Spleen (tissue), 11 donors: ENCODE data around the gene KDM4D. TPM values are rescaled to one million over a fixed set of nuclear protein-coding genes. Genes with fewer than 3 reads are reported as not detected.
A peak's percentile ranks its signal among the peaks of the same experiment; 100 is the strongest.

Experiments used
- DNase-seq: peaks from one replicate; pipeline ENCODE4 v3.0.0-alpha.2; 2020
- H3K27ac ChIP-seq, 8 donors: fragments of 200-600 bp; sonication (generic) in 7 of 8; 1 replicate in 4 of 8; 2 replicates in 4 of 8; pipeline versions ENCODE4 v1.5.0 to v1.8.0; 2016 to 2021; ENCODE audit warnings: inconsistent platforms in 4 of 8, mild to moderate bottlenecking in 4 of 8, moderate library complexity in 1 of 8
- H3K27me3 ChIP-seq, 7 donors: fragments of 200-600 bp; sonication (generic) in 6 of 7; replicated peaks in 1 of 7; 1 replicate in 4 of 7; 2 replicates in 3 of 7; pipeline versions ENCODE4 v1.5.0 to v1.8.0; 2016 to 2021; ENCODE audit warnings: inconsistent platforms in 3 of 7, mild to moderate bottlenecking in 1 of 7
- H3K36me3 ChIP-seq, 6 donors: fragments of 200-600 bp; sonication (generic) in 5 of 6; 1 replicate in 4 of 6; 2 replicates in 2 of 6; pipeline versions ENCODE4 v1.5.0 to v1.8.0; 2016 to 2021; ENCODE audit warnings: inconsistent platforms in 2 of 6
- H3K4me1 ChIP-seq, 6 donors: fragments of 200-600 bp; sonication (generic) in 5 of 6; 1 replicate in 3 of 6; 2 replicates in 3 of 6; pipeline versions ENCODE4 v1.5.0 to v1.8.0; 2016 to 2021; ENCODE audit warnings: inconsistent platforms in 3 of 6
- H3K4me3 ChIP-seq, 8 donors: fragments of 200-600 bp; sonication (generic) in 7 of 8; 1 replicate in 4 of 8; 2 replicates in 4 of 8; pipeline versions ENCODE4 v1.5.0 to v1.8.0; 2016 to 2021; ENCODE audit warnings: inconsistent platforms in 4 of 8, mild to moderate bottlenecking in 4 of 8, moderate library complexity in 2 of 8
- H3K9me3 ChIP-seq, 8 donors: fragments of 200-600 bp; sonication (generic) in 7 of 8; 1 replicate in 4 of 8; 2 replicates in 4 of 8; pipeline versions ENCODE4 v1.5.0 to v1.8.0; 2016 to 2021; ENCODE audit warnings: inconsistent platforms in 4 of 8
- CTCF ChIP-seq, 11 experiments: fragments of 200-600 bp in 7 of 11; fragments of 450-650 bp in 4 of 11; sonication (generic) in 4 of 11; IDR thresholded peaks in 8 of 11; conservative IDR thresholded peaks in 3 of 11; 1 replicate in 7 of 11; 2 replicates in 4 of 11; pipeline versions ENCODE4 v1.4.0 to v1.8.0; 2016 to 2021; ENCODE audit warnings: antibody characterized with exemption in 11 of 11, inconsistent platforms in 4 of 11, mild to moderate bottlenecking in 1 of 11
- POLR2A ChIP-seq, 3 donors: fragments of 450-650 bp; IDR thresholded peaks; one replicate each; pipeline ENCODE4 v1.5.1; 2017; ENCODE audit warnings: antibody characterized with exemption in 3 of 3, mild to moderate bottlenecking in 1 of 3
- POLR2AphosphoS5 ChIP-seq, 3 donors: sonication (generic); formaldehyde crosslinking; IDR thresholded peaks; one replicate each; pipeline ENCODE4 v1.5.1; 2017; ENCODE audit warnings: antibody characterized with exemption in 3 of 3
- WGBS, 5 donors: extraction: QIAGEN DNeasy Blood & Tissue Kit in 3 of 5; methylation state at CpG; one replicate each; pipeline versions ENCODE4 v1.1.5 to v1.1.7; 2013 to 2018; 5-methylcytosine and 5-hydroxymethylcytosine counted together
- intact Hi-C: fragments of 100-400 bp; cut with DNase I; formaldehyde crosslinking; loops from one replicate; pipeline ENCODE4 v1.15.0; 2023; ENCODE audit warnings: low total_unique reads
- polyA plus RNA-seq, 3 donors: library from polyadenylated mRNA; stranded (reverse); fragments of 200-250 nt; gene quantifications; one replicate each; pipeline ENCODE4 v1.2.1, GENCODE V29; 2013
- total RNA-seq, 7 donors: library from RNA; depleted of rRNA in 3 of 7; stranded (reverse); fragments of >200 nt in 3 of 7; fragmentation: NEBNext Ultra II Directional in 4 of 7; extraction: Animal tissue kit (Norgen Biotek cat#: 25700) in 4 of 7; gene quantifications; one replicate each; pipeline versions ENCODE4 v1.1.0 to v1.2.1, GENCODE V29; 2016 to 2021
- donor health status: healthy with polysubstance abuse.
- donor health status: DM: no; HTN: no; CAD: no; lungs with moderate emphysema.
- donor health status: DM: no; HTN: no; CAD: no.
- donor health status: Bipolar disorder and iron deficiency.
- donor health status: healthy.
- donor health status: DM: no; HTN: no; CAD: no.
- donor health status: DM: yes; HTN: yes; CAD: no.

KDM4D gene
- total and polyA plus RNA-seq, 10 donors: 0.39 to 2.8 (median 1.0) TPM

- no peak for DNase-seq
- 45 to 50% (median 48%) methylated on average over 7 of the region's 7 CpGs for WGBS, 5 donors
- no peak for TF ChIP-seq CTCF (IDR thresholded peaks at IDR 0.05 in 8 of 11, conservative IDR thresholded peaks at IDR 0.05 in 3 of 11)
- Histone ChIP-seq H3K27me3 (no peaks in the 10 kb centered on the region), H3K36me3 (no peaks in the 10 kb centered on the region), H3K27ac (peak overlapping the region; percentile 31 to 81 (median 68)), H3K9me3 (no peaks in the 10 kb centered on the region), H3K4me1 (peaks cover 16 to 59% (median 40%) of the 10 kb centered on the region in 6 donors), H3K4me3 (no peak overlapping the region)
- intact Hi-C loops: no loop called here
Observed at GRCh38 chr11:94925422-94926270, 47.9 kb upstream of the KDM4D start.

- no peak overlapping the region for H3K4me3 ChIP-seq
- no peaks in the 10 kb centered on the region for H3K9me3 ChIP-seq
- DNase-seq: no peak
- TF ChIP-seq POLR2A (IDR thresholded peaks at IDR 0.05): no peak
- TF ChIP-seq POLR2AphosphoS5 (IDR thresholded peaks at IDR 0.05): no peak
- TF ChIP-seq CTCF (IDR thresholded peaks at IDR 0.05 in 8 of 11, conservative IDR thresholded peaks at IDR 0.05 in 3 of 11): no peak
- peak overlapping the region; percentile 31 to 81 (median 68) for H3K27ac ChIP-seq
- H3K27me3 ChIP-seq: no peaks in the 10 kb centered on the region
- intact Hi-C loops: no loop called here
- H3K4me1 ChIP-seq: peaks cover 16 to 59% (median 40%) of the 10 kb centered on the region in 6 donors
- no peaks in the 10 kb centered on the region for H3K36me3 ChIP-seq
Observed at GRCh38 chr11:94926271-94926625, 47.3 kb upstream of the KDM4D start.

GRCh38 chr11:94926698-94927237 is 46.7 kb upstream of the KDM4D start:
- 16 to 32% (median 23%) methylated on average over 6 of the region's 6 CpGs for WGBS, 5 donors
- H3K27me3 ChIP-seq: no peaks in the 10 kb centered on the region
- peak overlapping the region; percentile 31 to 81 (median 68) for H3K27ac ChIP-seq
- peaks cover 16 to 59% (median 40%) of the 10 kb centered on the region in 6 donors for H3K4me1 ChIP-seq
- no peak for TF ChIP-seq CTCF (IDR thresholded peaks at IDR 0.05 in 8 of 11, conservative IDR thresholded peaks at IDR 0.05 in 3 of 11)
- peak in 2 of 3 donors; percentile 69 to 82 for TF ChIP-seq POLR2AphosphoS5 (IDR thresholded peaks at IDR 0.05)
- no peak for TF ChIP-seq POLR2A (IDR thresholded peaks at IDR 0.05)
- H3K36me3 ChIP-seq: no peaks in the 10 kb centered on the region
- no peak for DNase-seq
- no peak overlapping the region for H3K4me3 ChIP-seq
- H3K9me3 ChIP-seq: no peaks in the 10 kb centered on the region
- intact Hi-C loops: no loop called here
